Kidney epithelial cell (primary cell): ENCODE results near the gene CDC42. TPM values are rescaled to one million over a fixed set of nuclear protein-coding genes. Genes with fewer than 3 reads are reported as not detected.

Source experiments
- DNase-seq: peaks from one replicate; pipeline ENCODE4 v3.0.0-alpha.2; 2010; ENCODE audit warnings: low read depth
- H3K27me3 ChIP-seq: 2 replicates; pipeline ENCODE4 v1.6.0; 2011; ENCODE audit warnings: low read length; ENCODE audit not compliant: control insufficient read depth, insufficient read depth
- H3K36me3 ChIP-seq: 2 replicates; pipeline ENCODE4 v1.5.1; 2011; ENCODE audit warnings: low read length; ENCODE audit not compliant: control insufficient read depth, insufficient read depth
- H3K4me3 ChIP-seq: 2 replicates; pipeline ENCODE4 v1.5.1; 2011; ENCODE audit warnings: low read depth, mild to moderate bottlenecking, control low read depth, low read length
- CTCF ChIP-seq: IDR thresholded peaks from 2 replicates; pipeline ENCODE4 v1.5.1; 2011; ENCODE audit warnings: mild to moderate bottlenecking, moderate library complexity, low read length, control low read depth, inconsistent platforms; ENCODE audit not compliant: insufficient read depth, poor library complexity, severe bottlenecking
- total RNA-seq: library from RNA; depleted of rRNA; stranded (reverse); fragments of >200 nt; gene quantifications from 2 replicates; pipeline ENCODE4 v1.2.3, GENCODE V29; 2015

CDC42 gene
- total RNA-seq, 1 donor from 2014 or later = 327 TPM

GRCh38 chr1:22108339-22109105 is 56.0 kb downstream of the CDC42 start:
- H3K4me3 ChIP-seq = no peak overlapping the region
- no peak for TF ChIP-seq CTCF
- no peaks in the 10 kb centered on the region for H3K36me3 ChIP-seq
- H3K27me3 ChIP-seq = no peaks in the 10 kb centered on the region
- DNase-seq = no peak

DNA sequence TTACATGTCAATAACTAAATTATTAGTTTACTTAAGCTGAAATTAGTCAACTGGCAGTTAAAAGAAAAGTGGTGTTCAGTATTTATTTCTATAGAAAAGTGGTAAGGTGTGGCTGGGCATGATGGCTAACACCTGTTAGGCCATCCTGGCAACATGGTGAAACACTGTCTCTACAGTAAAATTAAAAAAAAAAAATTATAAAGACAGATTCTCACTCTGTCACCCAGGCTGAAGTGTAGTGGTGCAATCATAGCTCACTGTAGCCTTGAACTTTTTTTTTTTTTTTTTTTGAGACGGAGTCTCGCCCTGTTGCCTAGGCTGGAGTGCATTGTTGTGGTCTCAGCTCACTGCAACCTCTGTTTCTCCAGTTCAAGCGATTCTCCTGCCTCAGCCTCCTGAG is 57.5 kb downstream of the CDC42 start:
- no peak overlapping the region for H3K4me3 ChIP-seq
- no peak for TF ChIP-seq CTCF
- H3K27me3 ChIP-seq = no peaks in the 10 kb centered on the region
- no peak for DNase-seq
- H3K36me3 ChIP-seq = peaks cover 1% of the 10 kb centered on the region

- DNase-seq = no peak
- H3K36me3 ChIP-seq = peaks cover 1% of the 10 kb centered on the region
Observed at GRCh38 chr1:22111115-22111514, 58.6 kb downstream of the CDC42 start.

GRCh38 chr1:22111620-22112019 is 59.1 kb downstream of the CDC42 start:
- DNase-seq = no peak
- TF ChIP-seq CTCF = no peak
- Histone ChIP-seq H3K36me3 (peaks cover 1% of the 10 kb centered on the region), H3K4me3 (no peak overlapping the region), H3K27me3 (no peaks in the 10 kb centered on the region)

More at GRCh38 chr1:22111115-22111514, 58.6 kb downstream of the CDC42 start:
- no peak for TF ChIP-seq CTCF
- no peaks in the 10 kb centered on the region for H3K27me3 ChIP-seq
- no peak overlapping the region for H3K4me3 ChIP-seq

GRCh38 chr1:22112554-22112953 is 60.0 kb downstream of the CDC42 start:
- Histone ChIP-seq H3K27me3 (no peaks in the 10 kb centered on the region), H3K4me3 (no peak overlapping the region), H3K36me3 (peaks cover 1% of the 10 kb centered on the region)
- no peak for DNase-seq
- no peak for TF ChIP-seq CTCF
